ENCODE data around the gene AATF. TPM values are rescaled to one million over a fixed set of nuclear protein-coding genes. Genes with fewer than 3 reads are reported as not detected.

AATF gene
- total and polyA plus RNA-seq, 12 donors = 21.0 to 68.2 (median 41.1) TPM

GRCh38 chr17:37106049-37106448, 157.3 kb downstream of the AATF start:
- Histone ChIP-seq H3K36me3 (replicated peaks in 1 of 2) (peaks cover 0 to 7% of the 10 kb centered on the region in 2 donors), H3K4me3 (no peak overlapping the region), H3K4me1 (replicated peaks in 1 of 2) (peaks cover 5 to 13% of the 10 kb centered on the region in 2 donors), H3K9me3 (replicated peaks in 1 of 3) (no peaks in the 10 kb centered on the region), H3K27me3 (no peaks in the 10 kb centered on the region), H3K27ac (no peak overlapping the region)
- intact Hi-C loops (cut with DNase I) = no loop called here
- no peak for DNase-seq
- WGBS, 4 donors = 90 to 100% (median 94%) methylated on average over 1 of the region's 1 CpG
- no peak for TF ChIP-seq CTCF (IDR thresholded peaks at IDR 0.05)
- no peak for TF ChIP-seq POLR2A (IDR thresholded peaks at IDR 0.05)

Small RNA genes within 50 kb of the gene (microRNA-seq; reads per million reads assigned to microRNA genes)
- 0 reads per million in 3 donors for gene MIR2909

Small RNA genes within 50 kb of the gene (small RNA-seq; reads per million reads assigned to genes)
- 0 reads per million in 2 donors for gene AC243773.2
- 0 reads per million in 2 donors for gene MIR2909

Other genes starting within 250 kb of the AATF start
- not detected for gene LHX1, start 11.5 kb upstream of the AATF start, total RNA-seq
- gene LHX1, start 11.5 kb upstream of the AATF start, polyA plus RNA-seq = not detected

Data from adrenal gland (tissue), 12 donors.